GM12874 (cell line): ENCODE measurements around the gene THUMPD3.
A peak's percentile ranks its signal among the peaks of the same experiment; 100 is the strongest.

ENCODE experiments used
- CTCF ChIP-seq: IDR thresholded peaks from 2 replicates; pipeline ENCODE4 v1.5.1; 2011; ENCODE audit warnings: low read depth, mild to moderate bottlenecking, control low read depth, low read length, moderate library complexity; ENCODE audit not compliant: insufficient read depth

Gene THUMPD3

GRCh38 chr3:9414826-9415225, 52.0 kb downstream of the THUMPD3 start:
- no peak for TF ChIP-seq CTCF

- no peak for TF ChIP-seq CTCF
These were observed 52.8 kb downstream of the THUMPD3 start for GRCh38 chr3:9415485-9416138.

GRCh38 chr3:9416139-9416780, 53.4 kb downstream of the THUMPD3 start:
- no peak for TF ChIP-seq CTCF

- no peak for TF ChIP-seq CTCF
These were observed 58.1 kb downstream of the THUMPD3 start for GRCh38 chr3:9420850-9421549.

GRCh38 chr3:9422712-9423424, 60.0 kb downstream of the THUMPD3 start:
- TF ChIP-seq CTCF, result peak; percentile 11; the same call in 1 of the 2 replicates

- TF ChIP-seq CTCF, result no peak
These were observed 65.6 kb downstream of the THUMPD3 start for GRCh38 chr3:9428411-9428810.

GRCh38 chr3:9430733-9431132, 67.9 kb downstream of the THUMPD3 start:
- TF ChIP-seq CTCF, result no peak
